ENCODE results near the gene TFCP2. TPM values are rescaled to one million over a fixed set of nuclear protein-coding genes. Genes with fewer than 3 reads are reported as not detected.
A peak's percentile ranks its signal among the peaks of the same experiment; 100 is the strongest.

Gene TFCP2
- total RNA-seq, 2 donors from 2014 or later, result 26.0 to 28.4 TPM

- ATAC-seq (peak; percentile 40), DNase-seq (no peak)
- intact Hi-C loops (cut with DNase I, micrococcal nuclease), result no loop called here
Measured at GRCh38 chr12:51065530-51065929, 107.4 kb downstream of the TFCP2 start.

GRCh38 chr12:51062631-51063397, 110.1 kb downstream of the TFCP2 start:
- DNase-seq (no peak), ATAC-seq (peak; percentile 17)
- intact Hi-C loops (cut with DNase I, micrococcal nuclease), result no loop called here

- ATAC-seq (no peak), DNase-seq (no peak)
- intact Hi-C loops (cut with DNase I, micrococcal nuclease), result no loop called here
Measured at GRCh38 chr12:51059086-51059485, 113.8 kb downstream of the TFCP2 start.

GRCh38 chr12:51056242-51056641, 116.7 kb downstream of the TFCP2 start:
- DNase-seq (no peak), ATAC-seq (no peak)
- intact Hi-C loops (cut with DNase I, micrococcal nuclease), result no loop called here

- intact Hi-C loops (cut with DNase I, micrococcal nuclease), result no loop called here
- no peak for DNase-seq
- ATAC-seq, result no peak
Measured at GRCh38 chr12:51055060-51055459, 117.9 kb downstream of the TFCP2 start.

GRCh38 chr12:51051787-51052186, 121.1 kb downstream of the TFCP2 start:
- ATAC-seq (no peak), DNase-seq (no peak)
- intact Hi-C loops (cut with DNase I, micrococcal nuclease), result no loop called here

- intact Hi-C loops (cut with DNase I, micrococcal nuclease), result no loop called here
- no peak for DNase-seq
- no peak for ATAC-seq
Measured at GRCh38 chr12:51049525-51049924, 123.4 kb downstream of the TFCP2 start.

- DNase-seq (peak in 1 of 2 donors; percentile 21), ATAC-seq (peak; percentile 19)
- intact Hi-C loops (cut with DNase I, micrococcal nuclease), result no loop called here
Measured at GRCh38 chr12:51048661-51049251, 124.2 kb downstream of the TFCP2 start.

GRCh38 chr12:51047655-51048540, 125.0 kb downstream of the TFCP2 start, which contains the start of gene LETMD1:
LETMD1 (plus strand) TSS chr12:51048327; CDS start chr12:51048357, 30 bp downstream.
- peak; percentile 96 for ATAC-seq

More at GRCh38 chr12:51047655-51048540, 125.0 kb downstream of the TFCP2 start, which contains the start of gene LETMD1:
- peak; percentile 91 to 97 for DNase-seq
- intact Hi-C loops (cut with DNase I, micrococcal nuclease), result no loop called here

Other genes starting within 250 kb of the TFCP2 start
- gene HIGD1C, start 220.6 kb downstream of the TFCP2 start, total RNA-seq, result not detected
- 10 to 100 TPM; 41.9 to 50.0 TPM for gene SLC11A2, start 146.8 kb downstream of the TFCP2 start, total RNA-seq
- gene LETMD1, start 124.8 kb downstream of the TFCP2 start, total RNA-seq, result 10 to 100 TPM; 57.5 to 68.0 TPM
- 10 to 100 TPM; 16.5 to 19.6 TPM for gene CSRNP2, start 89.5 kb downstream of the TFCP2 start, total RNA-seq
- gene POU6F1, start 44.9 kb upstream of the TFCP2 start, total RNA-seq, result 1 to 10 TPM; 6.3 to 6.9 TPM
- 100 to 1,000 TPM; 300 to 304 TPM for gene DAZAP2, start 65.7 kb upstream of the TFCP2 start, total RNA-seq
- gene SMAGP, start 97.3 kb upstream of the TFCP2 start, total RNA-seq, result 100 to 1,000 TPM in 1 of 2 donors, 10 to 100 TPM in 1; 77.3 to 102 TPM
- 1 to 10 TPM; 6.3 to 8.0 TPM for gene BIN2, start 151.0 kb upstream of the TFCP2 start, total RNA-seq
- not detected for gene CELA1, start 173.5 kb upstream of the TFCP2 start, total RNA-seq
- 10 to 100 TPM; 31.4 to 41.0 TPM for gene GALNT6, start 218.3 kb upstream of the TFCP2 start, total RNA-seq